ENCODE results near the gene CADPS2.

The CADPS2 gene

GRCh38 chr7:122885583-122886356 is 490 bp downstream of the CADPS2 start:
- Histone ChIP-seq H3K36me3 (ENCODE audit: low read length) (no peaks in the 10 kb centered on the region), H3K4me2 (ENCODE audit: low read depth, low read length, poor library complexity, severe bottlenecking) (no peak overlapping the region), H3K9me2 (replicated peaks; ENCODE audit: insufficient read depth, low read length) (no peaks in the 10 kb centered on the region), H3K79me2 (ENCODE audit: insufficient read depth, low read length) (no peaks in the 10 kb centered on the region), H3K27me3 (ENCODE audit: low read length) (no peaks in the 10 kb centered on the region), H3F3A (ENCODE audit: insufficient read depth) (no peaks in the 10 kb centered on the region), H3K9ac (ENCODE audit: low read length) (no peak overlapping the region), H3K27ac (ENCODE audit: low read depth, low read length) (no peak overlapping the region), H4K20me1 (ENCODE audit: low read depth, low read length) (no peaks in the 10 kb centered on the region), H3K4me3 (ENCODE audit: insufficient read depth, low read length, poor library complexity, severe bottlenecking) (no peak overlapping the region), H3K9me3 (ENCODE audit: insufficient read depth, low read length) (no peaks in the 10 kb centered on the region), H2AFZ (ENCODE audit: low read depth, low read length, severe bottlenecking) (no peak overlapping the region)
- TF ChIP-seq CTCF (IDR thresholded peaks at IDR 0.05; ENCODE audit: insufficient read depth, low read length, poor library complexity, severe bottlenecking) (no peak), EZH2phosphoT487 (conservative IDR thresholded peaks at IDR 0.05; ENCODE audit: low read length) (no peak)

- Histone ChIP-seq H2AFZ (ENCODE audit: low read depth, low read length, severe bottlenecking) (no peak overlapping the region), H3K4me3 (ENCODE audit: insufficient read depth, low read length, poor library complexity, severe bottlenecking) (no peak overlapping the region), H3K27me3 (ENCODE audit: low read length) (no peaks in the 10 kb centered on the region), H3K4me2 (ENCODE audit: low read depth, low read length, poor library complexity, severe bottlenecking) (no peak overlapping the region), H3K9me2 (replicated peaks; ENCODE audit: insufficient read depth, low read length) (no peaks in the 10 kb centered on the region), H3K79me2 (ENCODE audit: insufficient read depth, low read length) (no peaks in the 10 kb centered on the region), H3K36me3 (ENCODE audit: low read length) (no peaks in the 10 kb centered on the region), H3K27ac (ENCODE audit: low read depth, low read length) (no peak overlapping the region), H4K20me1 (ENCODE audit: low read depth, low read length) (no peaks in the 10 kb centered on the region), H3K9ac (ENCODE audit: low read length) (no peak overlapping the region), H3F3A (ENCODE audit: insufficient read depth) (no peaks in the 10 kb centered on the region), H3K9me3 (ENCODE audit: insufficient read depth, low read length) (no peaks in the 10 kb centered on the region)
- no peak for TF ChIP-seq EZH2phosphoT487 (conservative IDR thresholded peaks at IDR 0.05; ENCODE audit: low read length)
- no peak for TF ChIP-seq CTCF (IDR thresholded peaks at IDR 0.05; ENCODE audit: insufficient read depth, low read length, poor library complexity, severe bottlenecking)
Observed at GRCh38 chr7:122884186-122884585, 2.1 kb downstream of the CADPS2 start.

GRCh38 chr7:122883049-122883680 is 3.1 kb downstream of the CADPS2 start:
- H2AFZ ChIP-seq (ENCODE audit: low read depth, low read length, severe bottlenecking): no peak overlapping the region
- no peaks in the 10 kb centered on the region for H3K27me3 ChIP-seq (ENCODE audit: low read length)
- H3K27ac ChIP-seq (ENCODE audit: low read depth, low read length): no peak overlapping the region
- no peak overlapping the region for H3K9ac ChIP-seq (ENCODE audit: low read length)
- H4K20me1 ChIP-seq (ENCODE audit: low read depth, low read length): no peaks in the 10 kb centered on the region
- no peak overlapping the region for H3K4me2 ChIP-seq (ENCODE audit: low read depth, low read length, poor library complexity, severe bottlenecking)
- H3K4me3 ChIP-seq (ENCODE audit: insufficient read depth, low read length, poor library complexity, severe bottlenecking): no peak overlapping the region
- no peaks in the 10 kb centered on the region for H3K79me2 ChIP-seq (ENCODE audit: insufficient read depth, low read length)
- H3K9me2 ChIP-seq (replicated peaks; ENCODE audit: insufficient read depth, low read length): no peaks in the 10 kb centered on the region
- no peaks in the 10 kb centered on the region for H3K9me3 ChIP-seq (ENCODE audit: insufficient read depth, low read length)
- H3K36me3 ChIP-seq (ENCODE audit: low read length): no peaks in the 10 kb centered on the region
- H3F3A ChIP-seq (ENCODE audit: insufficient read depth): no peaks in the 10 kb centered on the region
- TF ChIP-seq EZH2phosphoT487 (conservative IDR thresholded peaks at IDR 0.05; ENCODE audit: low read length) (no peak), CTCF (IDR thresholded peaks at IDR 0.05; ENCODE audit: insufficient read depth, low read length, poor library complexity, severe bottlenecking) (no peak)
